Sciatic nerve (tissue), 2 donors: ENCODE results near the gene ACTN1. TPM values are rescaled to one million over a fixed set of nuclear protein-coding genes. Genes with fewer than 3 reads are reported as not detected.

Experiments used
- ATAC-seq: fragments of 200-7000 bp; cut with Tn5 transposase; one replicate; pipeline ENCODE4 v1.9.1; 2020; ENCODE audit warnings: mild to moderate bottlenecking, moderate library complexity
- DNase-seq: peaks from one replicate; pipeline ENCODE4 v3.0.0-alpha.2; 2020; ENCODE audit warnings: low spot score
- intact Hi-C: fragments of 100-400 bp; cut with DNase I; formaldehyde crosslinking; loops from one replicate; pipeline ENCODE4 v1.14.2; 2022
- total RNA-seq: library from RNA; stranded (reverse); fragmentation: NEBNext Ultra II Directional; extraction: Animal tissue kit (Norgen Biotek cat#: 25700); gene quantifications from one replicate; pipeline ENCODE4 v1.2.1, GENCODE V29; 2021
- donor health status: DM: no; HTN: no; CAD: no.
- donor health status: DM: no; HTN: no; CAD: no.

Gene ACTN1
- total RNA-seq, 1 donor from 2014 or later = 216 TPM

DNA sequence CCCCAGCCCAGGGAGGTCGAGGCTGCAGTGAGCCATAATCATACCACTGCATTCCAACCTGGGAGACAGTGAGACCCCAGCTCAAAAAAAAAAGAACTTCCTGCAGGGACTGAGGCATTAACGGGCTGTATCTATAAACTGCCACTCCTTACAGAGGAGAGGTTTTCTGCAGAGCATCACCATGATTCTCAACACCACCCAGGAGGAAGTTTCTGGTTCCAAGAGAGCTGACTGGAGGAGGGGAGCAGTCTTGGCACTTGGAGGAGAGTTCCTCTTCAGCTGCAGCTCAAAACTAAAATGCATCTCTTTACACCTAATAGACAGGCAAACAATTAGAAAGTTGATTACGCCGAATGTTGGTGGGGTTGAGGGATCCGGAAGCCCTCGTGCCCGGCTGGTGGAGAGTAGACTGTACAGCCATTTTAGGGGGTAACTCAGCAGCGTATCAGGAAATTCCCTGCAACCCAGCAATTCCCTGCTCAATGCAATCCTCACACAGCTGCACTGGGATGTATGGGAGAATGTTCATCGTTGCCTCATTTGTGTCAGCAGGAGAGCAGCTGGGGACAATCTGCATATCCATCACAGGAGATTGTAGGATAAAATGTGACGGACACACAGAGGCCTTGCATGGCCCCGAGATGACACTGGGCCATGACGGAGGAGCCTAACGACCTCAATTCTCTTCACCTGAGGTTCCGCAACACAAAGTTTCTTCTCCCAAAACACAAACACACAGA is 36.6 kb downstream of the ACTN1 start:
- intact Hi-C loops = no loop called here
- DNase-seq = no peak
- no peak for ATAC-seq

DNA sequence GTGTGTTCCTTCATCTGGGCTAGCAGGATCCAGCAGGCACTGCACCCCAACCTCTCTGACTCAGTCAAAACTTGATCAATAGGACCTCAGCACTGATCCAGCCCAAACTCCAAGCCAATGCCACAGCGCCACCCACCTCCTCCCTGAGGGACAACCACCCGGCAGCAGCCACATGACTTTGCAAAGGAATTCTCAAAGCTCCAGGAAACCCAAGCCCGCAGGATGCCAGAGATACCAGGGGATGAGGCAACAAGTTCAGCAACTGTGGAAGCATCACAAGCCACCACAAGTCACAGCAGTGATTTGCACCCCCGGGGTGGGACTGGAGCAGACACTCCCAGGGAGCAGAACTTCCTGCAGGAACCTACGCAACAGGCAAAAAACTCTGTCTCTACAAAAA is 37.3 kb downstream of the ACTN1 start:
- ATAC-seq = no peak
- intact Hi-C loops = no loop called here

DNA sequence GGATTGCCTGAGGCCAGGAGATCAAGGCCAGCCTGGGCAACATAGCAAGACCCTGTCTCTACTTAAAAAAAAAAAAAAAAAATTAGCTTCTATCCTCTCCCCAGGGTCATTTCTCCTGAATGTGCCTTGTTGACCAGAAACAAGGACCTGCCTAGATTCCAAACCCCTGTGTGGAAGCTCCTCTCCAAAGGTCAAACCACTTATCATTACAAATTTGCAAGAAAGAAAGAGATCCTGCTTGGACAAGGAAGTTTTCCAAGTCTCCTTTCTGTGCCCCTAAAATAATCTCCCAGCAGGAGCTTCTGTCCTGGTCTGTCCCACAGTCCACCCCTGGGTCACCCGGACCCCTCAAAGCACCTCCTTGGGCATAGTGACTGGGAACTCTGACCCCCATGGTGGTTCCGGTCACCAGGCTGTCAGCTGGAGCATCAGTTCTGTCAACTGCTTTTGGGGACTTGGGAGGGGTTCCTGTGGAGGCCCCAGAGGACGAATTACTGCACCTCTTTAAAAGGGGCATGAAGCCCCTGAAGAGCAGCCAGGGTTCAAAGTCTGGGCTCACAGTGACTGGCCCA is 38.4 kb downstream of the ACTN1 start:
- ATAC-seq (no peak), DNase-seq (no peak)
- intact Hi-C loops = no loop called here

More for the DNA sequence above, 37.3 kb downstream of the ACTN1 start:
- DNase-seq = no peak

GRCh38 chr14:68939893-68940613 is 39.0 kb downstream of the ACTN1 start:
- ATAC-seq (peak; percentile 77), DNase-seq (peak; percentile 68)
- intact Hi-C loops = no loop called here

- no peak for DNase-seq
- no peak for ATAC-seq
- intact Hi-C loops = no loop called here
Observed at GRCh38 chr14:68939181-68939892, 39.8 kb downstream of the ACTN1 start.

DNA sequence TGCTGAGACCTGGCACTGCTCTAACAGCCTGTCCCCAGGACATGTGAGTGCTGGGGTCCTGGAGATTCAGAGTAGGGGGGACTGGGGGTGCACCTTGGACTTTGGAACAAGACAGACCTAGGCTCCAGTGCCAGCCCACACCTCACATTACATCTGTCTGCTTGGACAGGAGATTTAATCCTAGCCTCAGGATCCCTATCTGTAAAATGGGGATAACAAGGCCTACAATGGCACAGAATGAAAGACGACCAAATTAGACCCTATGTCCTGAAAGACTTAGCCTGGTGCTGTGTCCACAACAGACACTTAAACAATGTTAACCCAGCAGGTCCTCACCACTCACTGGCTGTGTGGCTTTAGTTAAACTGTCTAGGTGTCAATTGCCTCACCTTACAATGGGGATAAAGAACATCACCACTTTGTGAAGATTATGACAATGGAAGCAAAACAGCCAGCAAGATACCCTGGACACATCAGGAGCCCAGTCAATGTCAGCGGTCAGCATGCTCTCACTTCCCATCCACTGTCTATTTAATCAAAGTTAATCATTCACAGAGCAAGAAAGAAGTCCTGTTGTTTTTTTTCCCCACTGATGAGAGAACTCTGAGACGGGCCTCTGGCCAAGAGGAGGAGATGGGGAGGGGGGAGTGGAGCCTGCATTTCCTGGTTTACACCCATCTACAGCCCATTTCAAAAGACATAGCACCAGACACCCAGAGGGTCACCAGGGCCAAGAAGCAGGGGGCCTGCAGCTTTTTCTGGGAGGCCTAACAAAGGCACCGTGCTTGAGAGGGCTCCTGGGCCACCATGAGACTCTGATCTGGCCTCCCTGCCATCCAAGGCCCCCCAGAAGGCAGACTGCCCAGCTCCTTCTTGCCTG is 40.6 kb downstream of the ACTN1 start:
- DNase-seq (no peak), ATAC-seq (no peak)
- intact Hi-C loops = no loop called here

DNA sequence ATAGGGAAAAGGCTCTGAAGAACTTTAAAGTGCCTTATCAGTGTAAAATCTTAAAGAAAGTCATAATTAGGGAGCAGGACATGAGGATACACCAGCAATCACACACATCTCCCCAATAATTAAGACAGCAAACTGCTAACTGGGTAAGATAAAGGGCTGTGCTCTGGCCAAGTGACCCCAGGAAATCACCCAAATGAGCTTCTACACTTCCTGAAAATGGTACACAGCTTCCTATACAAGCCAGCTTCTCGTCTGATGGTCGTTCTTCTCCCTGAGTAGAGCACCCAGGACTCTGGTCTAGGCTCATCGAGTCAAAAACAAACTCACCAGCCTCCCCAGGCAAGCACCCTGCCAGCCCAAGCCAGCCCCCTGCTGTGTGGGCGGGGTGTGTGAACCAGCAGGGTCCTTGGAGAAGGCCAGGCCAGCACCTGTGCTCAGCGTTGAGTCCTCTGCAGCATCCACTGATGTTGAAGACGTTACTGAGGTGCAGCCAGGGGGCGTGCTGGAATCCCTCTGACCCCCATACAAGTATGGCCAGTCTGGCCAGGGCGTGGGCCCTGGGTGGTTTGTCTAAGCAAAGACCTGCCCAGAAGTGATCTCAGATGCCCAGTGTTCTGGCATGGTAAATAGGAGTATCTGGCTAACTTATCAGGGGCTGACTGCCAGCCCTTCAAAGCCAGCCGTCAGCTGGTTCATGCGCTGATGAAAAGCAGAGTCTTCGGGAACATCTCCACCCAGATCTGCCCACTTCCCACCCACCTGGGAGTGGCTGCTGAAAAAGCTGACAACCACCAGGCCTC is 41.4 kb downstream of the ACTN1 start:
- DNase-seq (no peak), ATAC-seq (peak; percentile 36)

DNA sequence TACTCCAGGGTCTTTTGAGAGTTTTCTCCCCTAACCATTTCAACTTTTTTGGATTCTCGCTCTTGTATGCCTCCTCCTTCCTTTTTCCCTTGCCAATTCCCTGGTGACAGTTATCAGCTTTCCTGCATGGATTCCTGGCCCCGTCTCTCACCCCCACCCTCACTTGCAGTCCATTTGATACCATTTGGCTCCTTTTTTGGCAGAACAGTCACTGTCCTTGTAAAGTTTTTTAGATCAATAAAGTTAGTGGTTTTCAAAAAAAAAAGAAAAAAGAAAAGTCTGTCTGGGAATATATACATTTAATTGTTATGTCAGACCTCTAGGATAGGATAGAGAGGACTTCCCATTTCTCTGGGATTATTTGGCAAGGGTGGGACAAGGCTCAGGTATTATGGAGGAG is 42.1 kb downstream of the ACTN1 start:
- DNase-seq (no peak), ATAC-seq (no peak)
- intact Hi-C loops = no loop called here

More for the DNA sequence above, 41.4 kb downstream of the ACTN1 start:
- intact Hi-C loops = no loop called here

GRCh38 chr14:68936476-68936875 is 42.6 kb downstream of the ACTN1 start:
- peak; percentile 1 for ATAC-seq
- DNase-seq = no peak
- intact Hi-C loops = no loop called here

- DNase-seq = no peak
- ATAC-seq = peak; percentile 29
- intact Hi-C loops = no loop called here
Observed at GRCh38 chr14:68935761-68936214, 43.3 kb downstream of the ACTN1 start.

GRCh38 chr14:68934066-68934465 is 45.0 kb downstream of the ACTN1 start:
- ATAC-seq (no peak), DNase-seq (no peak)
- intact Hi-C loops = no loop called here

GRCh38 chr14:68932686-68933085 is 46.4 kb downstream of the ACTN1 start:
- DNase-seq (no peak), ATAC-seq (no peak)
- intact Hi-C loops = no loop called here

GRCh38 chr14:68932231-68932630 is 46.9 kb downstream of the ACTN1 start:
- no peak for DNase-seq
- intact Hi-C loops = no loop called here
- no peak for ATAC-seq

- intact Hi-C loops = no loop called here
- DNase-seq (no peak), ATAC-seq (no peak)
Observed at GRCh38 chr14:68931474-68932051, 47.5 kb downstream of the ACTN1 start.

GRCh38 chr14:68931063-68931462 is 48.0 kb downstream of the ACTN1 start:
- no peak for ATAC-seq
- intact Hi-C loops = no loop called here
- DNase-seq = no peak

- no peak for ATAC-seq
- DNase-seq = no peak
- intact Hi-C loops = no loop called here
Observed at GRCh38 chr14:68929623-68930307, 49.3 kb downstream of the ACTN1 start.
